ENCODE results near the gene TMEM201. TPM values are rescaled to one million over a fixed set of nuclear protein-coding genes. Genes with fewer than 3 reads are reported as not detected.
"Not testable (repeated sequence)": the region's sequence is repeated elsewhere in the genome, so short reads cannot be mapped to it uniquely, and the experiment has no call there.

The TMEM201 gene
- total RNA-seq, 4 donors from 2014 or later = 6.8 to 10.5 (median 8.2) TPM

DNA sequence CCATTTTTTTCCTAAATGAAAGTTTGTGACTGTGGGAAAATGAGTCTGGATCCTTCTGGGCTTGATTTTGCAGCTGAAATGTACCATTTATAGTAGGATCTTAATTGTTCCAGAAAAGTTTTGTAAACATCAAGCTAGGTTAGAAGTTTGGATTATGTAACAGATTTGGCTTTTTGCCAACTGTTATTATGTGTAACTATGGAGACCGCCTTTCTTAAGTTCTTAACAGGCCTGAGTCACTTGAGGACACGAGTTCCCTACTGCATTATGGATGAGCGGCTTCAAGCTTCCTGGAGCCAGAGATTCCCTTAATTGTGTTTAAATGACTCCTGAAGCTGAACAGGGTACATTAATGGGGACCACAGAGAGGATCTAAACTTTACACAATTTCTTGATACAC lies 27.3 kb upstream of the TMEM201 start:
- Histone ChIP-seq H3K36me3 (peaks cover 0 to 21% (median 2%) of the 10 kb centered on the region in 4 donors), H3K27ac (replicated peaks in 1 of 4) (peak overlapping the region; percentile 55 to 82 (median 77)), H3K4me3 (no peak overlapping the region), H3K9me3 (no peaks in the 10 kb centered on the region), H3K27me3 (no peaks in the 10 kb centered on the region), H3K4me1 (peaks cover 35 to 56% (median 47%) of the 10 kb centered on the region in 4 donors)
- 3% methylated on average over 3 of the region's 3 CpGs for WGBS
- intact Hi-C loops (cut with DNase I) = no loop called here
- peak; percentile 61 to 71 for TF ChIP-seq POLR2AphosphoS5 (IDR thresholded peaks at IDR 0.05)
- TF ChIP-seq, protein P1, sequence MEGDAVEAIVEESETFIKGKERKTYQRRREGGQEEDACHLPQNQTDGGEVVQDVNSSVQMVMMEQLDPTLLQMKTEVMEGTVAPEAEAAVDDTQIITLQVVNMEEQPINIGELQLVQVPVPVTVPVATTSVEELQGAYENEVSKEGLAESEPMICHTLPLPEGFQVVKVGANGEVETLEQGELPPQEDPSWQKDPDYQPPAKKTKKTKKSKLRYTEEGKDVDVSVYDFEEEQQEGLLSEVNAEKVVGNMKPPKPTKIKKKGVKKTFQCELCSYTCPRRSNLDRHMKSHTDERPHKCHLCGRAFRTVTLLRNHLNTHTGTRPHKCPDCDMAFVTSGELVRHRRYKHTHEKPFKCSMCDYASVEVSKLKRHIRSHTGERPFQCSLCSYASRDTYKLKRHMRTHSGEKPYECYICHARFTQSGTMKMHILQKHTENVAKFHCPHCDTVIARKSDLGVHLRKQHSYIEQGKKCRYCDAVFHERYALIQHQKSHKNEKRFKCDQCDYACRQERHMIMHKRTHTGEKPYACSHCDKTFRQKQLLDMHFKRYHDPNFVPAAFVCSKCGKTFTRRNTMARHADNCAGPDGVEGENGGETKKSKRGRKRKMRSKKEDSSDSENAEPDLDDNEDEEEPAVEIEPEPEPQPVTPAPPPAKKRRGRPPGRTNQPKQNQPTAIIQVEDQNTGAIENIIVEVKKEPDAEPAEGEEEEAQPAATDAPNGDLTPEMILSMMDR (IDR thresholded peaks at IDR 0.05) = no peak
- no peak for DNase-seq (ENCODE audit: extremely low spot score)

DNA sequence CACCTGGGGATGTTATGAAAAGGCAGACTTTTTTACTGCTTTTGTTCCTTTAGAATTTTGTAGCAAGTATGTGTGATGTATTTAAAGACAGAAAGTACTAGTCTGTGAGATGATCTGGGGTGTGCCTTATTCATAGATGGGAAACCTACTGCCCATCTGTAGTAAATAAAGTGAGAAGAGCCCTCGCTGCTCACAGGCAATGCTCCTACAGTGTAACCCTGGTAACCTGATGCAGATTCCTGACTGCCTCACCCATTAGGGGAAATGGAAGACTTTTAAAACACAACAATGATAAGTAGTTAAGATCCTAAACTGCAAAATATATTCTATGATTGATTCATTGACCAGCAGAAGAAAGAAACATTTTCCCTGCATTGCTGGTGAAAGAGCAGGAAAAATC lies 19.4 kb upstream of the TMEM201 start:
- H3K4me3 ChIP-seq = no peak overlapping the region
- no peak for DNase-seq (ENCODE audit: extremely low spot score)
- no peaks in the 10 kb centered on the region for H3K9me3 ChIP-seq
- H3K4me1 ChIP-seq = peaks cover 0 to 8% (median 5%) of the 10 kb centered on the region in 4 donors
- no peaks in the 10 kb centered on the region for H3K27me3 ChIP-seq
- WGBS = 93% methylated on average over 1 of the region's 1 CpG
- no peak overlapping the region for H3K27ac ChIP-seq (replicated peaks in 1 of 4)
- peaks cover 0 to 36% (median 12%) of the 10 kb centered on the region in 4 donors for H3K36me3 ChIP-seq
- TF ChIP-seq, protein P1 (IDR thresholded peaks at IDR 0.05) = no peak
- TF ChIP-seq EP300 (IDR thresholded peaks at IDR 0.05) = no peak
- TF ChIP-seq POLR2AphosphoS5 (IDR thresholded peaks at IDR 0.05) = no peak
- no peak for TF ChIP-seq POLR2A (IDR thresholded peaks at IDR 0.05; ENCODE audit: low read depth)
- intact Hi-C loops (cut with DNase I) = no loop called here

DNA sequence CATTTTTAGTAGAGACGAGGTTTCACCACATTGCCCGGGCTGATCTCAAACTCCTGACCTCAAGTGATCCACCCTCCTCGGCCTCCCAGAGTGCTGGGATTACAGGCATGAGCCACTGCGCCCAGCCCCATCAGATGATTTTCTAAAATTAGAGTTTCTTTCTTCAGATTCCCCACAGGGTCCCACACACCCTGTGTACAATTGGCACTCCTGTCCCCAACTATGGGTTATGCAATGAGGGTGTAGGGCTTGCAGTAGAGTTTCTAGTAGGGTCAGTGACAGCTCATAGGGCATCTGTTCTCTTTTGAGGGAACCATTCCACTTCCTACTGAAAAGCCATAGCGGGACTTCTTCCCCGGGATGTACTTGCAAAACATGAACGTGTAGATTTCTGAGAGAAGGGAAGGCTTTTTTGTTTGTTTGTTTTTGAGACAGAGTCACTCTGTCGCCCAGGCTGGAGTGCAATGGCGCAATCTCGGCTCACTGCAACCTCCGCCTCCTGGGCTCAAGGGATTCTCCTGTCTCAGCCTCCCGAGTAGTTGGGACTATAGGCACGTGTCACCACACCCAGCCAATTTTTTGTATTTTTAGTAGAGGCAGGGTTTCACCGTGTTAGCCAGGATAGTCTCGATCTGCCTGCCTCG lies 17.7 kb upstream of the TMEM201 start:
- not testable (repeated sequence) for DNase-seq (ENCODE audit: extremely low spot score); H3K4me1 ChIP-seq; H3K9me3 ChIP-seq; H3K27ac ChIP-seq (replicated peaks in 1 of 4); H3K4me3 ChIP-seq; H3K27me3 ChIP-seq
- intact Hi-C loops (cut with DNase I) = loop anchor here (5.0 kb wide), 1 partner anchor 284 kb away; no protein-coding TSS in a partner anchor
- H3K36me3 ChIP-seq = peaks cover 0 to 44% (median 16%) of the 10 kb centered on the region in 4 donors
- 86% methylated on average over 16 of the region's 16 CpGs for WGBS

DNA sequence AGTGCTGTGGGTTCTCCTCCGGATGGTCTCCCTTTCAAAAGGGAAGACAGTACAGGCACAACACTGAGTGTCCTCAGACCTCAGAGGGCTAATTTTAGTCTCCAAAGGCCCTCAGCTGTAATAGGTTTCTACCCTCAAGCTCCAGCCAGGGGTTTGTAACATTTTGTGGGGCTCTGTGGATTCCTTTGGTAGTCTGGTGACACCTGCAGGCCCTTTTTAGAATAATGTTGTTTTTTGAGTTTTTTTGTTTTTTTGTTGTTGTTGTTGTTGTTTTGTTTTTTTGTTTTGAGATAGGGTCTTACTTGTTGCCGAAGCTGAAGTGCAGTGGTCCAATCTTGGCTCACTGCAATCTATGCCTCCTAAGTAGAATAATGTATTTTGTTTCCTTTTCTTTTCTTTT lies 15.0 kb upstream of the TMEM201 start:
- no peak overlapping the region for H3K4me3 ChIP-seq
- H3K27ac ChIP-seq (replicated peaks in 1 of 4) = no peak overlapping the region
- peaks cover 0 to 55% (median 39%) of the 10 kb centered on the region in 4 donors for H3K36me3 ChIP-seq
- peaks cover 0 to 3% (median 0%) of the 10 kb centered on the region in 4 donors for H3K4me1 ChIP-seq
- intact Hi-C loops (cut with DNase I) = loop anchor here (1.0 to 5.0 kb wide), 2 partner anchors 78 to 286 kb away; no protein-coding TSS in a partner anchor
- H3K9me3 ChIP-seq = no peaks in the 10 kb centered on the region
- TF ChIP-seq, protein P1 (IDR thresholded peaks at IDR 0.05) = peak; percentile 29 to 40 (median 36)
- no peak for TF ChIP-seq EP300 (IDR thresholded peaks at IDR 0.05)
- 75% methylated on average over 2 of the region's 2 CpGs for WGBS
- DNase-seq (ENCODE audit: extremely low spot score) = no peak
- H3K27me3 ChIP-seq = no peaks in the 10 kb centered on the region

DNA sequence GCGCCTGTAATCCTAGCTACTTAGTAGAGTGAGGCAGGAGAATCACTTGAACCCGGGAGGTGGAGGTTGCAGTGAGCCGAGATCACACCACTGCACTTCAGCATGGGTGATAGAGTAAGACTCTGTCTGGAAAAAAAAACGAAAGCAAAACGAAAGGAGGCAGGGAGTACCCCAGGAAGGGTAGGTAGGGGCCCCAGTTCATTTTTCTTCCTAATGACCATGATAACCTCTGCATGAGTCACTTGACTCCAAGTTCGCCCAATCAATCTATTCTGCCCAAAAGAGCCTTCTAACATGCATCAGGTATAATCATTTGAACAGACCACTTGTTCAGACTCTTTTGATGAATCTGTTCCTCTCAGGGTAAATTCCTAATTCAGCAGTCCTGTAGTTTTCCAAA lies 13.2 kb upstream of the TMEM201 start:
- H3K36me3 ChIP-seq = peaks cover 12 to 72% (median 55%) of the 10 kb centered on the region in 4 donors
- H3K4me1 ChIP-seq = peaks cover 0 to 3% (median 0%) of the 10 kb centered on the region in 4 donors
- WGBS = 90% methylated on average over 6 of the region's 6 CpGs
- intact Hi-C loops (cut with DNase I) = no loop called here
- no peak for DNase-seq (ENCODE audit: extremely low spot score)
- H3K4me3 ChIP-seq = no peak overlapping the region
- H3K27me3 ChIP-seq = no peaks in the 10 kb centered on the region
- H3K9me3 ChIP-seq = no peaks in the 10 kb centered on the region
- TF ChIP-seq EP300 (IDR thresholded peaks at IDR 0.05) = no peak
- no peak for TF ChIP-seq POLR2A (IDR thresholded peaks at IDR 0.05; ENCODE audit: low read depth)
- no peak for TF ChIP-seq POLR2AphosphoS5 (IDR thresholded peaks at IDR 0.05)
- TF ChIP-seq, protein P1 (IDR thresholded peaks at IDR 0.05) = no peak
- H3K27ac ChIP-seq (replicated peaks in 1 of 4) = no peak overlapping the region
